Fibroblast of skin of left quadriceps (primary cell): ENCODE measurements around the gene CCDC177.

Source experiments
- DNase-seq, 2 experiments: peaks; one replicate each; pipeline ENCODE4 v3.0.0-alpha.2; 2013; ENCODE audit warnings: low read depth in 2 of 2

Gene CCDC177

GRCh38 chr14:69574263-69574953, at the start of gene CCDC177:
CCDC177 (minus strand) TSS chr14:69574871; CDS start chr14:69573622, 1,249 bp downstream.
- no peak for DNase-seq

GRCh38 chr14:69624136-69624535, 49.5 kb upstream of the CCDC177 start:
- DNase-seq: no peak

- no peak for DNase-seq
Measured at GRCh38 chr14:69620981-69621380, 46.3 kb upstream of the CCDC177 start.

GRCh38 chr14:69620211-69620611, 45.5 kb upstream of the CCDC177 start:
- DNase-seq: no peak

GRCh38 chr14:69619012-69619411, 44.3 kb upstream of the CCDC177 start:
- DNase-seq: no peak

- no peak for DNase-seq
Measured at GRCh38 chr14:69617796-69618195, 43.1 kb upstream of the CCDC177 start.

GRCh38 chr14:69616408-69616773, 41.7 kb upstream of the CCDC177 start:
- DNase-seq: no peak

GRCh38 chr14:69615496-69616407, 41.1 kb upstream of the CCDC177 start:
- peak; percentile 78 to 81 for DNase-seq

- no peak for DNase-seq
Measured at GRCh38 chr14:69615121-69615495, 40.4 kb upstream of the CCDC177 start.

- no peak for DNase-seq
Measured at GRCh38 chr14:69614592-69614991, 39.9 kb upstream of the CCDC177 start.

GRCh38 chr14:69613312-69614073, 38.8 kb upstream of the CCDC177 start:
- no peak for DNase-seq

- DNase-seq: no peak
Measured at GRCh38 chr14:69612783-69613130, 38.1 kb upstream of the CCDC177 start.

- no peak for DNase-seq
Measured at GRCh38 chr14:69612014-69612782, 37.5 kb upstream of the CCDC177 start.

GRCh38 chr14:69611172-69612013, 36.7 kb upstream of the CCDC177 start, which contains the start of gene SUSD6:
SUSD6 (plus strand) TSS chr14:69611596; CDS start chr14:69658593, 46,997 bp downstream.
- DNase-seq: peak; percentile 75 to 77

GRCh38 chr14:69610874-69611171, 36.2 kb upstream of the CCDC177 start:
- DNase-seq: no peak

- DNase-seq: no peak
Measured at GRCh38 chr14:69610020-69610873, 35.6 kb upstream of the CCDC177 start.

GRCh38 chr14:69606258-69607184, 31.9 kb upstream of the CCDC177 start:
- no peak for DNase-seq

GRCh38 chr14:69605738-69606137, 31.1 kb upstream of the CCDC177 start:
- no peak for DNase-seq
